Uterus (tissue), 4 donors: ENCODE results near the gene SH2D3C. TPM values are rescaled to one million over a fixed set of nuclear protein-coding genes. Genes with fewer than 3 reads are reported as not detected.

Experiments
- DNase-seq, 2 donors: peaks; one replicate each; pipeline ENCODE4 v3.0.0-alpha.2; 2019 to 2020
- H3K27ac ChIP-seq, 2 donors: fragments of 200-600 bp; sonication (generic); 1 replicate in 1 of 2; 2 replicates in 1 of 2; pipeline ENCODE4 v1.5.1; 2016 to 2018
- H3K27me3 ChIP-seq, 2 donors: fragments of 200-600 bp; sonication (generic); one replicate each; pipeline ENCODE4 v1.5.1; 2018 to 2019; ENCODE audit warnings: control low read depth in 1 of 2
- H3K36me3 ChIP-seq, 2 donors: fragments of 200-600 bp; sonication (generic); one replicate each; pipeline ENCODE4 v1.5.1; 2019; ENCODE audit warnings: control low read depth in 1 of 2
- H3K4me1 ChIP-seq, 2 donors: fragments of 200-600 bp; sonication (generic); one replicate each; pipeline ENCODE4 v1.5.1; 2018 to 2019; ENCODE audit warnings: control low read depth in 1 of 2
- H3K4me3 ChIP-seq, 2 donors: fragments of 200-600 bp; sonication (generic); 1 replicate in 1 of 2; 2 replicates in 1 of 2; pipeline ENCODE4 v1.5.1; 2018 to 2019; ENCODE audit warnings: mild to moderate bottlenecking in 1 of 2
- H3K9me3 ChIP-seq, 2 donors: fragments of 200-600 bp; sonication (generic); one replicate each; pipeline ENCODE4 v1.5.1; 2019; ENCODE audit warnings: control low read depth in 1 of 2
- CTCF ChIP-seq, 4 experiments: fragments of 200-600 bp in 2 of 4; fragments of 450-650 bp in 2 of 4; sonication (generic) in 2 of 4; IDR thresholded peaks; one replicate each; pipeline ENCODE4 v1.5.1; 2016 to 2019; ENCODE audit warnings: antibody characterized with exemption in 4 of 4, mild to moderate bottlenecking in 2 of 4, moderate library complexity in 1 of 4
- POLR2A ChIP-seq, 2 donors: fragments of 450-650 bp; IDR thresholded peaks; one replicate each; pipeline ENCODE4 v1.6.1; 2016; ENCODE audit warnings: antibody characterized with exemption in 2 of 2, mild to moderate bottlenecking in 1 of 2, moderate library complexity in 1 of 2
- intact Hi-C: fragments of 100-400 bp; cut with DNase I; formaldehyde crosslinking; loops from one replicate; pipeline ENCODE4 v1.15.1; 2023; ENCODE audit warnings: low total_unique reads
- total RNA-seq, 4 donors: library from RNA; depleted of rRNA in 3 of 4; stranded (reverse); fragments of >200 nt in 3 of 4; gene quantifications; one replicate each; pipeline versions ENCODE4 v1.1.0 to v1.2.4, GENCODE V29; 2014 to 2023
- donor health status: DM: yes; HTN: yes; CAD: no.

Gene SH2D3C
- total RNA-seq, 4 donors from 2014 or later: 3.6 to 38.1 (median 19.8) TPM

GRCh38 chr9:127793093-127793708 lies 14.7 kb upstream of the SH2D3C start:
- Histone ChIP-seq H3K9me3 (no peaks in the 10 kb centered on the region), H3K4me1 (peaks cover 0 to 3% of the 10 kb centered on the region in 2 donors), H3K4me3 (no peak overlapping the region), H3K27ac (peak overlapping the region; percentile 28 to 38), H3K27me3 (no peaks in the 10 kb centered on the region), H3K36me3 (no peaks in the 10 kb centered on the region)
- no peak for DNase-seq
- TF ChIP-seq POLR2A (IDR thresholded peaks at IDR 0.05) (no peak), CTCF (IDR thresholded peaks at IDR 0.05) (no peak)
- intact Hi-C loops: no loop called here

- intact Hi-C loops: no loop called here
- H3K27me3 ChIP-seq: no peaks in the 10 kb centered on the region
- no peak for TF ChIP-seq CTCF (IDR thresholded peaks at IDR 0.05)
- TF ChIP-seq POLR2A (IDR thresholded peaks at IDR 0.05): no peak
- H3K4me3 ChIP-seq: no peak overlapping the region
- no peak for DNase-seq
- H3K36me3 ChIP-seq: no peaks in the 10 kb centered on the region
- peaks cover 0 to 4% of the 10 kb centered on the region in 2 donors for H3K4me1 ChIP-seq
- H3K9me3 ChIP-seq: no peaks in the 10 kb centered on the region
- peak overlapping the region in 1 of 2 donors; percentile 28 for H3K27ac ChIP-seq
Observed at GRCh38 chr9:127792417-127793031, 14.1 kb upstream of the SH2D3C start.

DNA sequence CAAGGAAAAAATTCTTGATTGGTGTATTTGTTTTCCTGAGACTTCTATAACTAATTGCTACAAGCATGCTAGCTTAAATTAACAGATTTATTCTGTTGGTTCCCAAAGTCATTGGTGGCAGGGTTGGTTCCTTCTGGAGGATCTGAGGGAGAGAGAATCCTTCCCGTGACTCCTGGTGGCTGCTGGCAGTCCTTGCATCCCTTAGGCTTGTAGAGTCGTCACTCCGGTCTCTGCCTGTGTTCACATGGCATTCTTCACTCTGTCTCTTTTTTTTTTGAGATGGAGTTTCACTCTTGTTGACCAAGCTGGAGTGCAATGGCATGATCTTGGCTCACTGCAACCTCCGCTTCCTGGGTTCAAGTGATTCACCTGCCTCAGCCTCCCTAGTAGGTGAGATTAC lies 12.6 kb upstream of the SH2D3C start:
- H3K4me1 ChIP-seq: peaks cover 0 to 14% of the 10 kb centered on the region in 2 donors

DNA sequence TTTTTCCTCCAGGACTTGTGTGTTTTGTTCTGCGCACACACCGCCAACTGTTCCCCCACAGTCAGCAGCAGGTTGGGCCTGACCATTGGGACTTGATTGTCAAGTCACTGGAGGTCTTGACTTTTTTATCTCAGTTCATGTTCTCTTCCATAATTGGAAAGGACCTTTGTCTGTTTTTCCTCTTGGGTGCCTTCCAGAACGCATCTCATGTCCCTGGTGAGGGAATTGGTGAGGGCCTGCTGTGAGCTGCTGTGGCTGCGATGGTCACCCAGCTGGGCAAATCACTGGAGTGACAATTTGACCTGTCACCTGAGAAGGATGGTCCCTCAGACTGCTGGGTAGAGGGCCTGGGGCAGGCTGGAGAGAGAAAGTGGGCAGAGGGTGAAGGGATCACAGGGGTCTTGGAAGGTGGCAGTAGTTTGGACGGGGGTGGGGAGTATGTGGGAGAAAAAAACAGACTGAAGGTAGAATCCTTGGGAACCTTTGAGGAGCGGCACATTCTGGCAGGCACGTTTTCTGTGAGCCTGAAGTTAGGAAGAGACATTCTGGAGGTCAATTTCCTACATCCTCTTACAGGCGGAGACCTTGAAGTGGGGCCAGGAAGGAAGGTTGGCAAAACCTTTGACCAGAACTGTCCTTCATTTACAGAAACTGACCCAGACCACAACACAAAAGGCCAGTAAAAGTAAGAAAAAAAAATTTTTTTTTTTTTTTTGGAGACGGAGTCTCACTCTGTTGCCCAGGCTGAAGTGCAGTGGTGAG lies 11.8 kb upstream of the SH2D3C start:
- intact Hi-C loops: no loop called here
- H3K4me1 ChIP-seq: peaks cover 0 to 14% of the 10 kb centered on the region in 2 donors
- DNase-seq: no peak

More for the DNA sequence above, 12.6 kb upstream of the SH2D3C start:
- H3K27me3 ChIP-seq: no peaks in the 10 kb centered on the region
- TF ChIP-seq CTCF (IDR thresholded peaks at IDR 0.05) (no peak), POLR2A (IDR thresholded peaks at IDR 0.05) (no peak)
- intact Hi-C loops: no loop called here
- no peak overlapping the region for H3K27ac ChIP-seq
- no peaks in the 10 kb centered on the region for H3K9me3 ChIP-seq
- H3K4me3 ChIP-seq: no peak overlapping the region
- no peak for DNase-seq
- no peaks in the 10 kb centered on the region for H3K36me3 ChIP-seq

More for the DNA sequence above, 11.8 kb upstream of the SH2D3C start:
- H3K27ac ChIP-seq: no peak overlapping the region
- TF ChIP-seq CTCF (IDR thresholded peaks at IDR 0.05) (no peak), POLR2A (IDR thresholded peaks at IDR 0.05) (no peak)
- H3K36me3 ChIP-seq: no peaks in the 10 kb centered on the region
- no peaks in the 10 kb centered on the region for H3K27me3 ChIP-seq
- no peak overlapping the region for H3K4me3 ChIP-seq
- no peaks in the 10 kb centered on the region for H3K9me3 ChIP-seq
